ENCODE results near the gene NFASC. TPM values are rescaled to one million over a fixed set of nuclear protein-coding genes. Genes with fewer than 3 reads are reported as not detected.

The NFASC gene
- total and polyA plus RNA-seq, 9 of the 15 experiments (the other 6 are each of a cell fraction or from before 2014, with no cell fraction given) = 0.03 to 0.16 (median 0.06) TPM; not detected in 6

DNA sequence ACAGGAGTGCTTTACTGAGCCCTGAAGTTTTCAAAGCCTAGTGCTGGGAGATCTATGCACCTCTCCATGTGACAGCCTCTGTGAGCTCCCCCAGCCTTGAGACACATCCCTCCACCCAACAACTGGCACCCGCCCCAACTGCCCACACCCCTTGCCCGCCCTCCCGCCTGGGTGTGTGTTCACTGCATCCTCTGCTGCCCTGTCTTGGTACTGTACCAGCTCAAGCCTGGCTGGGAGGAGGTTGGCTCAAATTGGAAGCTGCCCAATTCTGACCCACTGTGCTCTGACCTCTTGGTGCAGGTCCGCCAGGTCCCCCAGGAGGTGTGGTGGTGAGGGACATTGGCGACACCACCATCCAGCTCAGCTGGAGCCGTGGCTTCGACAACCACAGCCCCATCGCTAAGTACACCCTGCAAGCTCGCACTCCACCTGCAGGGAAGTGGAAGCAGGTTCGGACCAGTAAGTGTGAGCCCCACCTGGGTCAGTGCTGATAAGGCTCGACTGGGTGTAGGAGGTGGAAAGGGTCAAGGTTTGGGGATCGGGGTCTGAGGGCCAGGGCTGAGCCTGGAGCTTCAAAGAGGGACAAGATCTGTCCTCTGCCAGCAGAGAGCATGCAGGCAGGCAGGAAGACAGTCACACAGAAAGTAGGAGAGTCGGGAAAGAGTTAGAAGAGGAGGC, 195.6 kb downstream of the NFASC start (continued):
- TF ChIP-seq TAF9B (IDR thresholded peaks at IDR 0.05; ENCODE audit: partially characterized antibody) = no peak
- TF ChIP-seq, protein P1, sequence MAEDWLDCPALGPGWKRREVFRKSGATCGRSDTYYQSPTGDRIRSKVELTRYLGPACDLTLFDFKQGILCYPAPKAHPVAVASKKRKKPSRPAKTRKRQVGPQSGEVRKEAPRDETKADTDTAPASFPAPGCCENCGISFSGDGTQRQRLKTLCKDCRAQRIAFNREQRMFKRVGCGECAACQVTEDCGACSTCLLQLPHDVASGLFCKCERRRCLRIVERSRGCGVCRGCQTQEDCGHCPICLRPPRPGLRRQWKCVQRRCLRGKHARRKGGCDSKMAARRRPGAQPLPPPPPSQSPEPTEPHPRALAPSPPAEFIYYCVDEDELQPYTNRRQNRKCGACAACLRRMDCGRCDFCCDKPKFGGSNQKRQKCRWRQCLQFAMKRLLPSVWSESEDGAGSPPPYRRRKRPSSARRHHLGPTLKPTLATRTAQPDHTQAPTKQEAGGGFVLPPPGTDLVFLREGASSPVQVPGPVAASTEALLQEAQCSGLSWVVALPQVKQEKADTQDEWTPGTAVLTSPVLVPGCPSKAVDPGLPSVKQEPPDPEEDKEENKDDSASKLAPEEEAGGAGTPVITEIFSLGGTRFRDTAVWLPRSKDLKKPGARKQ (CRISPR knock-in tag; IDR thresholded peaks at IDR 0.05) = no peak
- no peak for TF ChIP-seq ZNF23 (CRISPR knock-in tag; IDR thresholded peaks at IDR 0.05)
- no peak for TF ChIP-seq CC2D1A (IDR thresholded peaks at IDR 0.05)
- TF ChIP-seq, protein P2, sequence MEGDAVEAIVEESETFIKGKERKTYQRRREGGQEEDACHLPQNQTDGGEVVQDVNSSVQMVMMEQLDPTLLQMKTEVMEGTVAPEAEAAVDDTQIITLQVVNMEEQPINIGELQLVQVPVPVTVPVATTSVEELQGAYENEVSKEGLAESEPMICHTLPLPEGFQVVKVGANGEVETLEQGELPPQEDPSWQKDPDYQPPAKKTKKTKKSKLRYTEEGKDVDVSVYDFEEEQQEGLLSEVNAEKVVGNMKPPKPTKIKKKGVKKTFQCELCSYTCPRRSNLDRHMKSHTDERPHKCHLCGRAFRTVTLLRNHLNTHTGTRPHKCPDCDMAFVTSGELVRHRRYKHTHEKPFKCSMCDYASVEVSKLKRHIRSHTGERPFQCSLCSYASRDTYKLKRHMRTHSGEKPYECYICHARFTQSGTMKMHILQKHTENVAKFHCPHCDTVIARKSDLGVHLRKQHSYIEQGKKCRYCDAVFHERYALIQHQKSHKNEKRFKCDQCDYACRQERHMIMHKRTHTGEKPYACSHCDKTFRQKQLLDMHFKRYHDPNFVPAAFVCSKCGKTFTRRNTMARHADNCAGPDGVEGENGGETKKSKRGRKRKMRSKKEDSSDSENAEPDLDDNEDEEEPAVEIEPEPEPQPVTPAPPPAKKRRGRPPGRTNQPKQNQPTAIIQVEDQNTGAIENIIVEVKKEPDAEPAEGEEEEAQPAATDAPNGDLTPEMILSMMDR (IDR thresholded peaks at IDR 0.05 in 2 of 3, conservative IDR thresholded peaks at IDR 0.05 in 1 of 3; ENCODE audit: insufficient read depth in 2 of 3, low read depth in 1 of 3, low read length in 3 of 3) = peak in 1 of 3 experiments; percentile 21; a peak in 1 of 6 replicates
- TF ChIP-seq CBX1 (IDR thresholded peaks at IDR 0.05; ENCODE audit: low read depth) = no peak
- no peak for TF ChIP-seq ZNF408 (CRISPR knock-in tag; IDR thresholded peaks at IDR 0.05; ENCODE audit: low read depth)
- TF ChIP-seq, protein P3, sequence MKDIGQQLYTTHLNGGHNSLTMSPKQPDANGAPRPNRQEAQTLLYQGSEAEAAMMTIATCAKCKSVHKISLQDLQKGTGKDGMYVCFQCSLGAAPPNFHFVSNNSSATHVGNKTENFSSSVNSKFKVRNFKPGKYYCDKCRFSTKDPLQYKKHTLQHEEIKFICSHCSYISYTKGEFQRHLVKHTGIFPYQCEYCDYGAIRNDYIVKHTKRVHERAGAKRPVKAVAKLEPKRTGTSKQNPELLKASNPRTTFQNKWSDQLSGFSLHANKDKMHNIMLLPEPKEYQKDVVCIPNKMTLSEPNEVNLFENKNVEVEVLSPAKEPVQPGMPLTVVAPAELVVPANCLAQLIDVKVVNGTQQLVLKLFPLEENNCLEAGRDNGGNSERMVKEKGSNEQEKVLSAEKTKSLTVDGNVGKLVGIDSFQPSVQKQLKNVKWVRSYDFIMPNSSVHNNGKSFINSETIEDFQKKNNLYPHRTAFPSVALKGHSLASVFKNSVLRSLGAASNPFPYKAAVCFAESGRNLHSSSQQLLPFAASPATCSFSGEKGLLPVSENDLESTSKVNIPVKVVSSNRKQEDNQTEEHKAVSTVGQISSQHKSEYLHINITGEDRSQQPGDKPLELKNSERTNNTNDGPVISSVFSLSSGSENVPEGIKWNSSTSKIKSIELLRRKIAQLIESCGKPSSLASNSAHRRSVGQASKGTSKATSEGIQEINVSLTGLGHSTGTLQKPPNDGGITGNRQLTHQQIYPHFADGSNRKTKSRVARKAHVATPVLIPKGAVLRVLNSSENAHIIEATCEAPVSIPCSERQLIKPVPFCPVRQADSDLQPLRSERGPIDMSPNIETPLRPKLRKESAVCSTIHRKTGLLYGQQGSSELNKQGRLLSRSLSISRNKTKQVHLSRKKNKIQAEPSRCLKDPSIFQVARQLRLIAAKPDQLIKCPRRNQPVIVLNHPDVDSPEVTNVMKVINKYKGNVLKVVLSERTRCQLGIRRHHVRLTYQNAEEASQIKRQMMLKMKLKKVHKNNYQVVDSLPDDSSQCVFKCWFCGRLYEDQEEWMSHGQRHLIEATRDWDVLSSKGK (CRISPR knock-in tag; IDR thresholded peaks at IDR 0.05) = no peak
- no peak for TF ChIP-seq ZNF263 (CRISPR knock-in tag; IDR thresholded peaks at IDR 0.05; ENCODE audit: borderline replicate concordance)
- no peak for TF ChIP-seq MCM7 (IDR thresholded peaks at IDR 0.05)
- peak; percentile 29; the same call in 1 of the 2 replicates for TF ChIP-seq SPI1 (IDR thresholded peaks at IDR 0.05; ENCODE audit: borderline replicate concordance, low read depth, low read length)
- TF ChIP-seq ZNF165 (CRISPR knock-in tag; IDR thresholded peaks at IDR 0.05; ENCODE audit: borderline replicate concordance) = no peak
- TF ChIP-seq SNRNP70 (optimal IDR thresholded peaks at IDR 0.05; ENCODE audit: low read depth, low read length) = no peak
- TF ChIP-seq ZKSCAN8 (CRISPR knock-in tag; IDR thresholded peaks at IDR 0.05) = no peak
- no peak for TF ChIP-seq CREB1 (IDR thresholded peaks at IDR 0.05)
- TF ChIP-seq CREB1 (CRISPR knock-in tag; IDR thresholded peaks at IDR 0.05) = 0 out of 2 replicates have a peak, but pooled peaks have one; percentile 24
- TF ChIP-seq DMBX1 (CRISPR knock-in tag; IDR thresholded peaks at IDR 0.05; ENCODE audit: borderline replicate concordance) = no peak
- TF ChIP-seq TAL1 (IDR thresholded peaks at IDR 0.05) = peak; percentile 28; the same call in 1 of the 2 replicates

All from K562 (cell line).